Hepatocyte (in vitro differentiated cells): Measurements from ENCODE around the gene KRT80.

Source experiments
- CTCF ChIP-seq: fragments of 200-600 bp; sonication (generic); IDR thresholded peaks from 2 replicates; pipeline ENCODE4 v1.5.1; 2016; ENCODE audit warnings: antibody characterized with exemption, mild to moderate bottlenecking; ENCODE audit not compliant: poor library complexity
- EZH2 ChIP-seq: fragments of 200-600 bp; sonication (generic); IDR thresholded peaks from 2 replicates; pipeline ENCODE4 v1.6.1; 2016; ENCODE audit warnings: antibody characterized with exemption, mild to moderate bottlenecking, borderline replicate concordance
- EZH2phosphoT487 ChIP-seq: fragments of 200-600 bp; sonication (generic); IDR thresholded peaks from one replicate; pipeline ENCODE4 v1.6.1; 2018; ENCODE audit warnings: antibody characterized with exemption, mild to moderate bottlenecking, low read depth, moderate library complexity; ENCODE audit not compliant: unreplicated experiment, severe bottlenecking

DNA sequence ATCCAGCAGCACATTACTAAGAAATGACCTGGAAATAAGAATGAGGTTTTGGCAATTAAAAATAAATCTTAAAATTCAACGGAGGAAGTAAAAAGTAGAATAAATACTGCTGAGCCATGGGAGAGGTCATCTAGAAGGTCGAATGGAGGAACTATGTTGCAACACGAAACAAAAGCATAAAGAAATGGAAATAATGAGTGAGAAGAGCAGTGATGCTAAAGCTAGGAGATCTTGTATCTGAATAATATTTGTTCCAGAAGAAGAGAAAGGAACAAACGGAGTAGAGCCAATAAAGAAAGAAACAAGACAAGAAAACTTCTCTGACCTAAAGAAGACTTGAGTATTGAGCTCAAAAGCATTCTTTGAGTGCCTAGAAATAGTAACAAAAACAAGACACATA, 34.6 kb upstream of the KRT80 start:
- no peak for TF ChIP-seq CTCF
- no peak for TF ChIP-seq EZH2
- no peak for TF ChIP-seq EZH2phosphoT487
